IMR-90 (cell line): ENCODE measurements around the gene ATOSB. TPM values are rescaled to one million over a fixed set of nuclear protein-coding genes. Genes with fewer than 3 reads are reported as not detected.

Experiments
- BHLHE40 ChIP-seq: fragments of 150-350 bp; IDR thresholded peaks from 2 replicates; pipeline ENCODE4 v1.6.1; 2016; ENCODE audit warnings: mild to moderate bottlenecking, low read depth, low read length
- FOS ChIP-seq: fragments of 150-350 bp; IDR thresholded peaks from 2 replicates; pipeline ENCODE4 v1.6.1; 2016; ENCODE audit warnings: low read depth, low read length
- MAZ ChIP-seq: IDR thresholded peaks from 2 replicates; pipeline ENCODE4 v1.6.1; 2012; ENCODE audit warnings: low read depth, mild to moderate bottlenecking, low read length, improper control_type of control experiment, moderate library complexity, borderline replicate concordance
- NFE2L2 ChIP-seq: fragments of 150-350 bp; IDR thresholded peaks from 2 replicates; pipeline ENCODE4 v1.6.1; 2016; ENCODE audit warnings: low read depth, mild to moderate bottlenecking, low read length
- RCOR1 ChIP-seq: IDR thresholded peaks from 2 replicates; pipeline ENCODE4 v1.6.1; 2012; ENCODE audit warnings: mild to moderate bottlenecking, low read length, improper control_type of control experiment; ENCODE audit not compliant: insufficient replicate concordance
- RFX5 ChIP-seq: IDR thresholded peaks from 2 replicates; pipeline ENCODE4 v1.8.0; 2012; ENCODE audit warnings: low read depth, mild to moderate bottlenecking, low read length, moderate library complexity
- polyA plus RNA-seq, 3 experiments: library from polyadenylated mRNA; depleted of rRNA; stranded (reverse); fragments of >200 nt; gene quantifications; 2 replicates each; pipeline ENCODE4 v1.2.3, GENCODE V29; 2012; ENCODE audit warnings: low replicate concordance in 1 of 3
- total RNA-seq: library from RNA; depleted of rRNA; stranded (reverse); fragments of >200 nt; gene quantifications from 2 replicates; pipeline ENCODE4 v1.2.3, GENCODE V29; 2012

The ATOSB gene
- total and polyA plus RNA-seq, 2 of the 4 experiments (the other 2 are of a cell fraction): 12.0 to 40.2 TPM

DNA sequence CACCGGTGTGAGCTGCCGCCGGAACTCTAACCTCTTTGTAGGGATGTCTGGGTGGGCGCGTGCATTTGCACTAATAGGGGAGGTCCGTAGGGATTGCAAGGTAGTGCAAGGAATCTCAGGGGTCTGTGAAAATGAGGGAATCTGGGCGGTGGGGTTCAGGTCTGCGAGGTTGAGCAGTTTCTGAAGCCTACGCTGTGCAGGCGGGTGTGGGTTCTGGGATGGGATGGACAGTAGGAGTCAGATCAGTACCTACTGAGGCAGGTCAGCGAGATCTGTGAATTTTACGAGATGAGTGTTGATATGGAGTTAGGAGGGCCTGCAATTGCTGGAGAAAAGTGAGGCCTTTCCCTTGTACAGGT, 856 bp upstream of the ATOSB start (continued):
- no peak for TF ChIP-seq FOS
- TF ChIP-seq RCOR1: no peak
- TF ChIP-seq RFX5: no peak
- TF ChIP-seq NFE2L2: no peak
- TF ChIP-seq MAZ: no peak
- TF ChIP-seq BHLHE40: no peak
